Motor neuron (in vitro differentiated cells): ENCODE measurements around the gene STK25. TPM values are rescaled to one million over a fixed set of nuclear protein-coding genes. Genes with fewer than 3 reads are reported as not detected.

Experiments used
- ATAC-seq, 8 experiments: fragments of 200-7000 bp; cut with Tn5 transposase; replicated peaks in 6 of 8; 2 replicates each; pipeline ENCODE4 v1.8.0; 2021; ENCODE audit warnings: mild to moderate bottlenecking in 8 of 8, moderate library complexity in 8 of 8
- H3K27ac ChIP-seq, 2 donors: fragments of 250-450 bp; sonication (Bioruptor Pico); 2 replicates each; pipeline ENCODE4 v1.9.0; 2021; ENCODE audit warnings: antibody characterized with exemption in 2 of 2, mild to moderate bottlenecking in 2 of 2, moderate library complexity in 1 of 2
- H3K4me1 ChIP-seq, 2 donors: fragments of 250-450 bp; sonication (Bioruptor Pico); replicated peaks in 1 of 2; 2 replicates each; pipeline ENCODE4 v1.6.1; 2021; ENCODE audit warnings: antibody characterized with exemption in 2 of 2, mild to moderate bottlenecking in 2 of 2, moderate library complexity in 1 of 2
- H3K4me3 ChIP-seq, 5 donors: fragments of 250-450 bp; sonication (Bioruptor Pico); 2 replicates each; pipeline ENCODE4 v1.9.0; 2021; ENCODE audit warnings: antibody characterized with exemption in 5 of 5, mild to moderate bottlenecking in 5 of 5, moderate library complexity in 4 of 5
- WGBS, 10 experiments: fragments of 450-650 bp; shearing (Covaris generic); methylation state at CpG; one replicate each; pipeline ENCODE4 v1.0.0; 2022; 5-methylcytosine and 5-hydroxymethylcytosine counted together
- in situ Hi-C, 9 experiments: fragments of 400-800 bp; cut with MboI; loops; one replicate each; pipeline ENCODE4 v1.15.0; 2021; ENCODE audit warnings: low sequenced_read_pairs in 9 of 9, low pct_unique_long_range_greater_than_20kb in 2 of 9; ENCODE audit not compliant: unreplicated experiment in 9 of 9
- total RNA-seq, 8 experiments: library from RNA; unstranded; fragments of 300-600 nt; gene quantifications; 2 replicates each; pipeline versions ENCODE4 v1.2.3 to v1.2.4, GENCODE V29; 2022

Gene STK25
- total RNA-seq, 8 experiments from 2014 or later, result 55.7 to 130 (median 103) TPM

DNA sequence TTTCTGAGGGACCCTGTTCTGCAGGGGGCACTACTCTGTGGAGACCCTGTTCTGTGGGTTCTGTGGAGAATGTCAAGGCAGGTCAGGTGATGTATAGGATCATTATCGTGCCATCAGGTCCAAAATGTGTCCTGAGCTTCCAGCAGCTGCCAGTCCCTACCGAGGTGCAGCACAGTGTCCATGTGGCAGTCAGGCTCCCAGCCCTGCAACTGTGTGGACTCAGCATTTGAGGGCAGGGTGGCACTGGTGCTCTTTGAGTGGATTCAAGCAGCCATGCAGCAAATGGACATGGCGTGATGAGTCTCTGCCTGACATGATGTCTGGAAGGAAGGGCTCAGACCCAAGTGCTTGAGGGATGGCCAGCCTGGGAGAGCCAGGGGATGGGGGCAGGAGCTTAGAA, 35.0 kb downstream of the STK25 start:
- WGBS, 10 experiments, result 80 to 100% (median 90%) methylated on average over 1 to 2 of the region's 3 CpGs; no CpG with 5 or more reads in 5 of the 10 experiments
- no peak for ATAC-seq
- Histone ChIP-seq H3K27ac (no peak overlapping the region), H3K4me3 (no peak overlapping the region), H3K4me1 (no peaks in the 10 kb centered on the region)
- in situ Hi-C loops, result no loop called here

DNA sequence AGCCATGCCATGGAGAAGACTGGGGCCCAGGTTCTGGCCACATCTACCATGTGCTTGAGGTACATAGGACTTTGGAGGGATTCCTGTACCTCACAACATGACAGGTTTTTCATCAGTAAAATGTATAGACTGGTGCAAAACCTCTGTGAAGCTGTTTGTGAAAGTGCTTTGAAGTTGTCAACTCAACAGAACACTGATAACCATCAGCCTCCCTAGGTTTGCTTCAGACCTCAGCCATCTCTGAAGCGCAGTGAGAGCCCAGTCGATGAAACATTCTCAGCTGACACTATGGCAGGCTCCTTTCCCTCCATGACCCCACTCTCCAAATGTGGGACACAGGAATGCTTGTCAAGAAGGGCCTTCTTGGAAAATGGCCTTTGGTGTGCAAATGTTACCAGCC, 38.6 kb downstream of the STK25 start:
- no peak overlapping the region for H3K27ac ChIP-seq
- no peak for ATAC-seq
- in situ Hi-C loops, result no loop called here
- H3K4me3 ChIP-seq, result no peak overlapping the region
- no peaks in the 10 kb centered on the region for H3K4me1 ChIP-seq
- 60 to 100% (median 89%) methylated on average over 1 to 2 of the region's 2 CpGs; no CpG with 5 or more reads in 6 of the 10 experiments for WGBS, 10 experiments

DNA sequence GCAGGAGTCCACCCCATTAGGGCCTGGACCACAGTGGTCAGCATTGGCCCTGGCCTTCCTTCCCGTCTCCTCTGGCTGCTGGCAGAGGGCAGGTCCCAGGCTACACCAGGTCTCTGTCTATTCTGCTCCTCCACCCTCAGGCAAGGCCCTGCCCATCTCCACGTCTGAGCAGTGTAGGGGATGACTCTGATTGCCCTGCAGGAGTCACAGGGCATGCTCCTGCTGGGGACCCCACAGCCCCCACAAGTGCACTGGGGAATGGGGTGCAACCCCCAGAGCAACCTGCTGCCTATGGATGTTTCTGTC, 40.0 kb downstream of the STK25 start:
- no CpG with 5 or more reads among the region's 2 CpGs for WGBS, 10 experiments
- H3K27ac ChIP-seq, result no peak overlapping the region
- no peak overlapping the region for H3K4me3 ChIP-seq
- ATAC-seq, result peak in 1 of 8 experiments; percentile 60
- H3K4me1 ChIP-seq, result no peaks in the 10 kb centered on the region
- in situ Hi-C loops, result no loop called here

DNA sequence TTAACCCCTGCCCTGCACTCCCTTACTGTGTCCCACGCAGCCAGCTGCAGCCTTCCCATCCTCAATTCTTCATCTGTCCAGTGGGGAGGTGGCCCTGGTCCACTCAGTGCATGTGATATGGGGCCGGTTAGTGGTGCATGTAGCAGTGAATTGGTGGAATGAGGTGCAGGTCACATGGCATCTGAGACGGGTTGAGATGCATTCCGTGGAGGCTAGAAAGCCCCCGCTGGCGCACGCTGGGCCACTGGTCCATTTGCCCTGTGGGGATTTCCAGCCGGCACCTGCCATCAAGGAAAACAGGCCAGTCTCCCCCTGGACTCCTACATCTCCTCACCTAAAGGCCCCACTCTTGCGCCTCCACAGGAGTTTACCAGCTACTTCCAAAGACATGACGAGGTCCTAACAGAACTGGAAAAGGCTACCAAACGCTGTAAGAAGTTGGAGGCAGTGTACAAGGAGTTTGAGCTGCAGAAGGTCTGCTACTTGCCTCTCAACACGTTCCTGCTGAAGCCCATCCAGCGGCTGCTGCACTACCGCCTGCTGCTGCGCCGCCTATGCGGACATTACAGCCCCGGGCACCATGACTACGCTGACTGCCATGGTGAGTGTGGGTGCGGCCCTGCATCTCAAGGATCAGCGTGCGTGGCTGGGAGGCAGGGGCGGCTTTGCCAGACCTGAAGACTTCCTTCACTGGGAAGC, 40.5 kb downstream of the STK25 start:
- H3K27ac ChIP-seq, result no peak overlapping the region
- WGBS, 10 experiments, result 50 to 100% (median 90%) methylated on average over 1 to 7 of the region's 23 CpGs
- ATAC-seq, result peak in 1 of 8 experiments; percentile 92
- H3K4me3 ChIP-seq, result no peak overlapping the region
- in situ Hi-C loops, result no loop called here
- H3K4me1 ChIP-seq, result no peaks in the 10 kb centered on the region

DNA sequence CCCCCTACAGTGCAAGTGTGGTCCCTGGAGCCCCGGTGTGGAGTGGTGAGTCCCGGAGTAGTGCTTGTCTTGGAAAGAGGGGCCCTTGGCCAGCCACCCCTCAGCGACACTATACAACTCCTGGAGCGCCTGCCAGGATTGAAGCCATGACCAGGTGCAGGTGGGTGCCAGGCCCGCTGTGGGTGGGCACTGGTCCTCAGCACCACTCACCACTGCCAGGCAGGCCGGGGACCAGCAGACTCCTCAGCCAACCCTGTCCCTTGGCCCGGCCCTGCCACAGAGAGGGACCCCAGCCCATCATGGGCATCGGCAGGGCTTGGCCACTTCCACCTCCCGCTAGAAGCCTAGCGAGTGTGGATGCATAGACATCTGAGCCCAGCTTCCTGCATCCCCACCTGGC, 42.2 kb downstream of the STK25 start:
- H3K4me1 ChIP-seq, result no peaks in the 10 kb centered on the region
- no peak overlapping the region for H3K4me3 ChIP-seq
- 91 to 100% (median 100%) methylated on average over 1 to 4 of the region's 10 CpGs; no CpG with 5 or more reads in 7 of the 10 experiments for WGBS, 10 experiments
- in situ Hi-C loops, result no loop called here
- H3K27ac ChIP-seq, result no peak overlapping the region
- ATAC-seq, result no peak

DNA sequence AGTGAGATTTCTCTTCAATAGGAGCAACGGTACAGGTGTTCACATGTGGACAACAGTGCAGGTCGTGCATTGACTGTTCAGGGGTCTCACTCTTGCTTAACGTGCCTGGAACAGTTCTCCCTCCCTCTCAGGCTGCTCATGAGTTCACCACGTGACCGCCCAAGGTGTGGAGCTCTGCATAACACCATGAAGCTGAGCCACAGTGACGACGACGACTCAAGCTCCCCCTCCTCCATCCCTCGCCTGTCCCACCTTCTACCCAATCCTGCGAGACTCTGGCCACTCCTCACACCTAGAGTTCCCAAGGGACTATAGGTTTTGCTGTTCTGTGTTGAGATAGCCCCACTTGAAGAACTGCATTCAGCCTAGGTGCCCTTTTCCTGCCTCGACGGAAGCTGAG, 42.8 kb downstream of the STK25 start:
- no peak overlapping the region for H3K27ac ChIP-seq
- WGBS, 10 experiments, result 46 to 85% (median 60%) methylated on average over 2 to 8 of the region's 12 CpGs; no CpG with 5 or more reads in 3 of the 10 experiments
- H3K4me1 ChIP-seq, result no peaks in the 10 kb centered on the region
- no peak overlapping the region for H3K4me3 ChIP-seq
- in situ Hi-C loops, result no loop called here
- peak in 1 of 8 experiments; percentile 20 for ATAC-seq

DNA sequence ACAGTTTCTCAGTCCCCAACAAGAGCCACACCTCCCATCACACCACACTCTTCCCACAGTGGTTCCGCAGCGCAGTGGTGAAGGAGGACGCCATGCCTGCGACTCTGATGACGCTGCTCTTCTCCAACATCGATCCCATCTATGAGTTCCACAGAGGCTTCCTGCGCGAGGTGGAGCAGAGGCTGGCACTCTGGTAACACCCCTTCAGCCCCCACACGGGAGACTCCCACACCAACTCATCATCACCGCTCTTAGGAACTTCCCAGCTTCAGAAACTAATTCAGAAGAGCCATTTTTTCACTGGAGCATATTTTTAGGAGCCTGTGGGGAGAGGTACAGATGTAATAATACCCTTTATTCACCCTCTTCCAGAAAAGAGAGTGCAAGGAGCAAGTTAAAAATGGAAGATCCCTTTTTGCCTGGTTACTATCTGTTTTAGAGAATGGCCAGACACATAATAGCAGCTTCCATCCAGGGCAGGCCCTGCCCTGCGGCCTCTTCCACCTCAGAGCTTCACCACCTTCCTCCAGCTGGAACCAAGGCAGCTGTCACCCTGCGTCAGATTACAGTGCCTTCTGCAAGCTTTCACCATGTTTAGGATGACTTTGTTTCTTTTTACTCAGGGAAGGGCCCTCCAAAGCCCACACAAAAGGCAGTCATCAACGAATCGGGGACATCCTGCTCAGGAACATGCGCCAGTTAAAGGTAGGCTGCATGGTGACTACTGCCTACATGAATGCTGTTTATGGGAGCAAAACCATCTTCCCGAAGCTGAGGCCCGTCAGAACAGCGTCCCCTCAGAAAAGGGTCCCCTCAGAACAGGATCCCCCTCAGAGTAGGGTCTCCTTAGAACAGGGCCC, 44.9 kb downstream of the STK25 start:
- no peak for ATAC-seq
- in situ Hi-C loops, result no loop called here
- Histone ChIP-seq H3K4me1 (no peaks in the 10 kb centered on the region), H3K4me3 (no peak overlapping the region), H3K27ac (no peak overlapping the region)
- 65 to 100% (median 96%) methylated on average over 1 to 10 of the region's 18 CpGs; no CpG with 5 or more reads in 3 of the 10 experiments for WGBS, 10 experiments

DNA sequence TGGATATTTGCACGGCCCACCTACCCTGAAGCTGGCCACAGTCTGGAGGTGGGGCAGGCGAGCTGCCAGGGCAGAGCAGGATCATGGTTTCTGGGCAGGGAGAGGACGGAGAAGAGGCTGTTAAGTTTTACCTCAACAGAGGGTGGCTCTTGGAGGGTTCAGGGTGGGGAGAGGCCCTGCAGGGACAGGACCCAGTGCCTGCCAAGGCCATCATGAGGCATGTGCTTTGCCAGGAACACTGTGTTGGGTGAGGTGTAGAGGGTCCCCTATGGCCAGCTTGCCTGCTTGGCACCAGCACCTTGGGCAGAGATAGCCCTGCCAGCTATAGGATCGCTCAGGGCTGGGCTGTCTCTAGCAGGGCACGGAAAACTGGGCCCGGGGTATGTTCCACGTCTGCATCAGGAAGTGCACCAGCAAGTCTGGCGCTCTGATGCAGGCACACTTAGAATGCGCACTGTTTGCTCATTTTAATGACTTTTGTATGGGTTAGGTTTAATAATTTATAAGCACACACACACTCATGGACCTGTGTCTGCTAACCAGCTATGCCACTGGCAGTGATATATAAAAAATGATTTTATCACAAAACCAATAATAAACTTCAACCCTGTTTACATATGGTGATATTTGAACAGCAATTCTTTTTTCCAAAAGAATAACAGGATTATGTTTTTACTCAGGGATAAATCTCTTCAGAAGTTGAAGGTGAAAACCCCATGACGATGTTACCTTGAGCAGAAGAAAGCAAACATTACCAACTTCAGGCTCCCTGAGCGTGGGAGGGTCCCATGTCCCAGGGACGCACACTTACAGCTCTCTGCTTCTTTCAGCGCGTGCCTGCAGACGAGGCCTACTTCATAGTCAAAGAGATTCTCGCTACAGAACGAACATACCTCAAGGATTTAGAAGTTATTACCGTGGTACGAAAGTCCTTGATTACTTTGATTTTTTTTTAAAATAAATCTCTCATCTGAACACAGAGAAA, 46.4 kb downstream of the STK25 start:
- H3K27ac ChIP-seq, result no peak overlapping the region
- WGBS, 10 experiments, result 80 to 100% (median 93%) methylated on average over 6 to 11 of the region's 19 CpGs; no CpG with 5 or more reads in 2 of the 10 experiments
- ATAC-seq, result peak in 1 of 8 experiments; percentile 61
- in situ Hi-C loops, result no loop called here
- H3K4me1 ChIP-seq, result no peaks in the 10 kb centered on the region
- H3K4me3 ChIP-seq, result no peak overlapping the region

DNA sequence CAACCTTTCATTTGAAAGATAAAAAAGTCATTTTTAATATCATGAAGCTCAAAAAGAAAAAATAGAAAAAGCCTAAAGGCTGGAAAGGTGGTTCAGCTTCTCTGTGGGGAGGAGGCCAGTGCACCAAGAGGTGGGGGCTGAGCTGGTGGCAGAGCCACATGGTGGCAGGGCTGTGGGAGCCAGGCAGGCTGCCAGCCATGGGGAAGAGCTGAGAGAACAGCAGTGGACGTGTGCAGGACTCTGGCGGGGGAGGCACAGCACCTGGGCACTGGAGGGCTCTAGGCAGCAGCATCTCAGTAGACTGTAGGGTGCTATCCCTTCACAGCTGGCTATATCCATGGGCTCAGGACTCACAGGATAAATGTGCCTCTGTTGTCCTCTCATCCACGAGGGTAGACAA, 47.8 kb downstream of the STK25 start:
- Histone ChIP-seq H3K4me1 (no peaks in the 10 kb centered on the region), H3K27ac (no peak overlapping the region), H3K4me3 (no peak overlapping the region)
- in situ Hi-C loops, result no loop called here
- WGBS, 10 experiments, result 0 to 83% (median 55%) methylated on average over 1 to 2 of the region's 3 CpGs; no CpG with 5 or more reads in 6 of the 10 experiments
- ATAC-seq, result no peak

DNA sequence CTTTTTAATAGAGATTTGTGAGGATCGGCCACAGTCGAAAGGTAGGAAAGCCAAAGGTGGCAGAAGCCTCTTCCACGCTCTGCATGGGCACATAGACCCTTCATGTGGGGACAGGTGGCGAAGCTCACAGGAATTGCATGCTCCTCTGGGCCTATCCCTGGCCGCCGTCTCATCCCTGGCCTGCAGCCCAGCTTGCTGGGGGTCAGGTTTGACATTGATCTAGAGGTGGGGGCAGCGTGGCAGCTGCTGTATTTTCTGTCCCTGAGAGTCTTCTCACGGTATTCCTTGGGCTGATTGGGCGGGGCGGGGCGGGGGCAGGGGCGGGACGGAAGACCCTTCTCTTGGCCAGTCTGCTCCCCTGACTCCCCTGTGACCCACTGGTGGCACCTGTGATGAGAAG, 48.9 kb downstream of the STK25 start:
- ATAC-seq, result no peak
- 80 to 100% (median 100%) methylated on average over 1 to 2 of the region's 13 CpGs; no CpG with 5 or more reads in 7 of the 10 experiments for WGBS, 10 experiments
- Histone ChIP-seq H3K27ac (no peak overlapping the region), H3K4me1 (no peaks in the 10 kb centered on the region), H3K4me3 (no peak overlapping the region)
- in situ Hi-C loops, result no loop called here

DNA sequence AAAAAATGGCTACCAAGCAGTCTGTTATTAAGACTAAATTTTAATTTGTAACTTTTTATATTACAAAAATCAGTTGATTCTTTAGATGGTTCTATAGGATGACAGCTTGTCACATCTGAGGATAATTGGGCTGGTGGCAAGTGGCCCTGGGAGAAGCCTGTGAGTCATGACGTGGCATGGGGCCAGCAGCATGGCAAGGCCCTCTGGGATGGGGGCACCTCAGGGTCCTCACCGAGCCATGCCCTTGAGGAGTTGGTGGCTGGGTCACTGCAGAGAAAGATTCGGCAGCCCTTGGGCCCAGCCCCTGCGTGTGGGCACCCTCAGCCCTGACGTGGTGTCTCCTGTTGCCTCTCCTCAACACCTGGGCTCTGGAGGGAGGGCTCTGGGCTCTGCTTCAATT, 49.7 kb downstream of the STK25 start:
- no peak overlapping the region for H3K4me3 ChIP-seq
- WGBS, 10 experiments, result 25 to 83% (median 40%) methylated on average over 1 to 2 of the region's 5 CpGs; no CpG with 5 or more reads in 7 of the 10 experiments
- in situ Hi-C loops, result no loop called here
- no peaks in the 10 kb centered on the region for H3K4me1 ChIP-seq
- no peak overlapping the region for H3K27ac ChIP-seq
- no peak for ATAC-seq

DNA sequence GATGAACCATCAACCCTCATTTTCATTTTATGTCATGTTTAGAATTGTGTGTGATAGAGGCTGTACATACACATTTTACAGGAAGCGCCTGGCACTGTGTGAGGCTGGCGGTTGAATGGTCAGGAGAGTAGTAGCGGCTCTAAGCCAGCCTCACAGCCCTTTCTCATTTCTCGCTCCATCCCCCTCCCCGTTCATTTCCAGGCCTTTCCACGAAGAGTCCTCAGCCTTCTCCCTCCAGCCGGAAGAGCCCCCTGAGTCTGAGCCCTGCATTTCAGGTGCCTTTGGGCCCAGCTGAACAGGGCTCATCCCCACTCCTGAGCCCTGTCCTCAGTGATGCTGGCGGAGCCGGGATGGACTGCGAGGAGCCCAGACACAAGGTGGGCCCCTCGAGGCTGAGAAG, 51.8 kb downstream of the STK25 start:
- Histone ChIP-seq H3K27ac (no peak overlapping the region), H3K4me3 (no peak overlapping the region), H3K4me1 (no peaks in the 10 kb centered on the region)
- 86 to 100% methylated on average over 1 to 4 of the region's 11 CpGs; no CpG with 5 or more reads in 8 of the 10 experiments for WGBS, 10 experiments
- ATAC-seq, result no peak
- in situ Hi-C loops, result no loop called here
